WTC11 (cell line): ENCODE results near the gene KCNJ6.

ENCODE experiments used
- HMGXB4 ChIP-seq: sonication (generic); formaldehyde crosslinking; IDR thresholded peaks from 2 replicates; pipeline ENCODE4 v1.8.1; 2023; ENCODE audit warnings: mild to moderate bottlenecking, moderate library complexity, missing genetic modification reagents
- USF1 ChIP-seq: sonication (generic); formaldehyde crosslinking; IDR thresholded peaks from 2 replicates; pipeline ENCODE4 v1.8.0; 2022; ENCODE audit warnings: mild to moderate bottlenecking, missing genetic modification reagents
- ZNF423 ChIP-seq: fragments of 250-450 bp; sonication (Bioruptor Pico); IDR thresholded peaks from 2 replicates; pipeline ENCODE4 v2.1.2; 2022; ENCODE audit warnings: mild to moderate bottlenecking, moderate library complexity
- TF ChIP-seq, protein P1 (sequence below): fragments of 200-600 bp; IDR thresholded peaks from 2 replicates; pipeline ENCODE4 v1.8.0; 2022; ENCODE audit warnings: antibody characterized with exemption
- TF ChIP-seq, protein P2 (sequence below): sonication (generic); formaldehyde crosslinking; IDR thresholded peaks from 2 replicates; pipeline ENCODE4 v1.8.0; 2023; ENCODE audit warnings: mild to moderate bottlenecking, missing genetic modification reagents

GRCh38 chr21:37668462-37669239 lies 247.6 kb downstream of the KCNJ6 start:
- TF ChIP-seq, protein P1, sequence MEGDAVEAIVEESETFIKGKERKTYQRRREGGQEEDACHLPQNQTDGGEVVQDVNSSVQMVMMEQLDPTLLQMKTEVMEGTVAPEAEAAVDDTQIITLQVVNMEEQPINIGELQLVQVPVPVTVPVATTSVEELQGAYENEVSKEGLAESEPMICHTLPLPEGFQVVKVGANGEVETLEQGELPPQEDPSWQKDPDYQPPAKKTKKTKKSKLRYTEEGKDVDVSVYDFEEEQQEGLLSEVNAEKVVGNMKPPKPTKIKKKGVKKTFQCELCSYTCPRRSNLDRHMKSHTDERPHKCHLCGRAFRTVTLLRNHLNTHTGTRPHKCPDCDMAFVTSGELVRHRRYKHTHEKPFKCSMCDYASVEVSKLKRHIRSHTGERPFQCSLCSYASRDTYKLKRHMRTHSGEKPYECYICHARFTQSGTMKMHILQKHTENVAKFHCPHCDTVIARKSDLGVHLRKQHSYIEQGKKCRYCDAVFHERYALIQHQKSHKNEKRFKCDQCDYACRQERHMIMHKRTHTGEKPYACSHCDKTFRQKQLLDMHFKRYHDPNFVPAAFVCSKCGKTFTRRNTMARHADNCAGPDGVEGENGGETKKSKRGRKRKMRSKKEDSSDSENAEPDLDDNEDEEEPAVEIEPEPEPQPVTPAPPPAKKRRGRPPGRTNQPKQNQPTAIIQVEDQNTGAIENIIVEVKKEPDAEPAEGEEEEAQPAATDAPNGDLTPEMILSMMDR = no peak
- no peak for TF ChIP-seq ZNF423 (CRISPR knock-in tag)
- TF ChIP-seq, protein P2, sequence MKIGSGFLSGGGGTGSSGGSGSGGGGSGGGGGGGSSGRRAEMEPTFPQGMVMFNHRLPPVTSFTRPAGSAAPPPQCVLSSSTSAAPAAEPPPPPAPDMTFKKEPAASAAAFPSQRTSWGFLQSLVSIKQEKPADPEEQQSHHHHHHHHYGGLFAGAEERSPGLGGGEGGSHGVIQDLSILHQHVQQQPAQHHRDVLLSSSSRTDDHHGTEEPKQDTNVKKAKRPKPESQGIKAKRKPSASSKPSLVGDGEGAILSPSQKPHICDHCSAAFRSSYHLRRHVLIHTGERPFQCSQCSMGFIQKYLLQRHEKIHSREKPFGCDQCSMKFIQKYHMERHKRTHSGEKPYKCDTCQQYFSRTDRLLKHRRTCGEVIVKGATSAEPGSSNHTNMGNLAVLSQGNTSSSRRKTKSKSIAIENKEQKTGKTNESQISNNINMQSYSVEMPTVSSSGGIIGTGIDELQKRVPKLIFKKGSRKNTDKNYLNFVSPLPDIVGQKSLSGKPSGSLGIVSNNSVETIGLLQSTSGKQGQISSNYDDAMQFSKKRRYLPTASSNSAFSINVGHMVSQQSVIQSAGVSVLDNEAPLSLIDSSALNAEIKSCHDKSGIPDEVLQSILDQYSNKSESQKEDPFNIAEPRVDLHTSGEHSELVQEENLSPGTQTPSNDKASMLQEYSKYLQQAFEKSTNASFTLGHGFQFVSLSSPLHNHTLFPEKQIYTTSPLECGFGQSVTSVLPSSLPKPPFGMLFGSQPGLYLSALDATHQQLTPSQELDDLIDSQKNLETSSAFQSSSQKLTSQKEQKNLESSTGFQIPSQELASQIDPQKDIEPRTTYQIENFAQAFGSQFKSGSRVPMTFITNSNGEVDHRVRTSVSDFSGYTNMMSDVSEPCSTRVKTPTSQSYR = no peak
- no peak for TF ChIP-seq HMGXB4 (CRISPR knock-in tag)
- no peak for TF ChIP-seq USF1 (CRISPR knock-in tag)
